OCI-LY7 (cell line): ENCODE results near the gene REPIN1.

Experiments
- CTCF ChIP-seq: fragments of 200-600 bp; sonication (generic); conservative IDR thresholded peaks from 2 replicates; pipeline ENCODE4 v1.5.1; 2014; ENCODE audit warnings: mild to moderate bottlenecking, antibody characterized with exemption, low read length, moderate library complexity, mixed read lengths
- EZH2phosphoT487 ChIP-seq: fragments of 200-600 bp; sonication (generic); IDR thresholded peaks from 2 replicates; pipeline ENCODE4 v1.6.1; 2018; ENCODE audit warnings: low read depth, borderline replicate concordance, mild to moderate bottlenecking, mixed run types, antibody characterized with exemption, low read length, moderate library complexity, mixed read lengths

- TF ChIP-seq CTCF (no peak), EZH2phosphoT487 (no peak)
Measured at GRCh38 chr7:150373049-150373801, 4.6 kb downstream of the REPIN1 start.
